ENCODE data around the gene PLD5.
"Not testable (repeated sequence)": the region's sequence is repeated elsewhere in the genome, so short reads cannot be mapped to it uniquely, and the experiment has no call there.

The PLD5 gene

GRCh38 chr1:242133796-242134195, 390.7 kb downstream of the PLD5 start:
- DNase-seq = no peak

DNA sequence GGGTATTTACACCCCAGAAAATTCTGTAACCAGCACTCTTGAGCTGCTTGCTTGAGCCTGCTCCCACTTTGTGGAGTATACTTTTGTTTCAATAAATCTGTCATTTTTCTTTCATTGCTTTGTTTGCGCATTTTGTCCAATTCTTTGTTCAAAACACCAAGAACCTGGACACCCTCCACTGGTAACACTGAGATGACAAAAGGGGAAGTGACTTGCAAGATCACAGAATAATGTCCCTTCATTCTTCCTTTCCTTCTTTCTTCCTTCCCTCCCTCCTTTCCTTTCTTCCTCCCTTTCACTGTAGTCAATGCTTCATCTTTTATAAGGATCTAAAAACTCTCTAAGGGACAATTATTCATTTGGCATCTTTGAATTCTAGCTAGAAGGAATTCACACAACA, 391.1 kb downstream of the PLD5 start:
- DNase-seq = no peak

- DNase-seq = no peak
Observed at GRCh38 chr1:242132121-242132817, 392.2 kb downstream of the PLD5 start.

GRCh38 chr1:242128951-242129502, 395.5 kb downstream of the PLD5 start:
- DNase-seq = peak; percentile 6 to 36

- DNase-seq = no peak
Observed at GRCh38 chr1:242120432-242120831, 404.1 kb downstream of the PLD5 start.

- DNase-seq = no peak
Observed at GRCh38 chr1:242100921-242101320, 423.6 kb downstream of the PLD5 start.

- DNase-seq = not testable (repeated sequence)
Observed at GRCh38 chr1:242097283-242097682, 427.2 kb downstream of the PLD5 start.

DNA sequence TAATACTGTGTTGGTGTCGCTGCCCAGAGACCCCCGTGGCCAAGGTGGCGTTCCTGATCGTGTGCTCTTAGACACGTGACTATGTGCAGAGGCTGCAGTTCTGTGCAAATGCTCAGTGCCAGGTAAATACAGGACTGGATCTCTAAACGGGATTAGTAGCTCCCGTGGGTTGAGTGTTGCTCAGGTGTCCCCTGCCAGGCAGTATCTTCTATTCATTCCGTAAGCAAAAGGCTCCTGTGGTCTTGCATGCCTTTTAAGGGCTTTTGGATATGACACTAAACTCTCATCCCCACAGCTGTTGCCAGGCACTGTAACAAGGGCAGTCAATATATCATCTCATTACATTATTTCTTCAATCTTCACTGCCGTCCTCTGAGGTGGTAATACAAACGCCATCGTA, 431.4 kb downstream of the PLD5 start:
- DNase-seq = no peak

GRCh38 chr1:242089911-242090310, 434.6 kb downstream of the PLD5 start:
- no peak for DNase-seq

- no peak for DNase-seq
Observed at GRCh38 chr1:242088875-242089274, 435.6 kb downstream of the PLD5 start.

DNA sequence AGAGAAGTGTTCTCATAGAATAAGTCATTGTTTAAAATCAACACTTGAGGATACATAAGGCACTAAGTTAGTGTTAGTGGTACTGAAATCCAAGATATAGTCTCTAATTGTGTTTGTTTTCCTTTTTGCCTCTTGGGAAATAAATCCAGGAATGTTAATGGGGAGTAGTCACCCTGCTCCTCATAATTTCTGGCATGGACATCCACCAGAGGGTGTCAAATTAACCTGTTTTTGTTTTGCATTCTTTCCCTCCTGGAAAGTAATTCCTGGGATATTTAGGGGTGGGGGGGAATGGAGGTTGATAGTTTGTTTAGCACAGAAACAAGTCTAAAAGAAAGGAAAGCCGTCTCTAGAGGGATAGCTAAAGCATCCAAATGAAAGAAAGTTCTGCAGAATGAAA, 437.8 kb downstream of the PLD5 start:
- no peak for DNase-seq

- DNase-seq = no peak
Observed at GRCh38 chr1:242086093-242086492, 438.4 kb downstream of the PLD5 start.

GRCh38 chr1:242083742-242084141, 440.8 kb downstream of the PLD5 start:
- no peak for DNase-seq

DNA sequence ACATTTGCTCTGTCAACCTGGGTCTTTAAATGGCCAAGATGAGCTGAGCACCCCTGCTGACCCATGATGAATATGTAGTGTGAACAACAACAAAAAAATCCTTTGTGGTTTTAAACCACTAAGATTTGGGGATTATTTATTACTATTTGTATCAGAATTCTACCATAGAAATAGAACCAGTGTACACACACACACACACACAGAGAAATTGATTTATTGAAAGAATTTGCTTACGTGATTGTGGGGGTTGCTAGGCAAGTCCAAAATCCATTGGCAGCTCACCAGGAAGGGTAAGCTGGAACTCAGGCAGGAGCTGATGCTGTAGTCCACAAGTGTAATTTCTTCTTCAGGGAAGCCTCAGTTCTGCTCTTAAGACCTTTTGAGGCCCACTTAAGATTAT, 443.1 kb downstream of the PLD5 start:
- no peak for DNase-seq

DNA sequence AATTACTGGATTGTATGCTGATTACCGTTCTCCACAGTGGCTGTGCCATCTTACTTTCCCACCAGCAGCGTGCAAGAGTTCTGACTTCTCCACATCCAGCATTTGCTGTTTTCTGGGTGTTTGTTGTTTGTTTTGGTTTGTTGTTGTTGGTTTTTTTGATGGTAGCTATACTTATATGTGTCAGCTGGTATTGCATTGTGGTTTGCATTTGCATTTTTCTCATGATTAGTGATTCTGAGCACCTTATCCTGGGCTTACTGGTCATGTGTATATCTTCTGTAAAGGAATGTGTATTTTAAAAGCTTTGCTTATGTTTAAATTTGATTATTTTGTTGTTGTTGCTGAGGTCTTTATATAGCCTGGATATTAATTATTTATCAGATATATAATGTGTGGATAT, 458.7 kb downstream of the PLD5 start:
- DNase-seq = no peak

GRCh38 chr1:242062271-242062670, 462.2 kb downstream of the PLD5 start:
- no peak for DNase-seq

GRCh38 chr1:242059976-242060375, 464.5 kb downstream of the PLD5 start:
- DNase-seq = no peak

DNA sequence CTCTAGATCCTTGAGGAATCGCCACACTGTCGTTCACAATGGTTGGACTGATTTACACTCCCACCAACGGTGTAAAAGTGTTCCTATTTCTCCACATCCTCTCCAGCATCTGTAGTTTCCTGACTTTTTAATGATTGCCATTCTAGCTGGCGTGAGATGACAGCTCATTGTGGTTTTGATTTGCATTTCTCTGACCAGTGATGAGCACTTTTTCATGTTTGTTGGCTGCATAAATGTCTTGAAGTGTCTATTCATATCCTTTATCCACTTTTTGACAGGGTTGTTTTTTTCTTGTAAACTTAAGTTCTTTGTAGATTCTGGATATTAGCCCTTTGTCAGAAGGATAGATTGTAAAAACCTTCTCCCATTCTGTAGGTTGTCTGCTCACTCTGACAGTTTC, 465.9 kb downstream of the PLD5 start:
- not testable (repeated sequence) for DNase-seq

DNA sequence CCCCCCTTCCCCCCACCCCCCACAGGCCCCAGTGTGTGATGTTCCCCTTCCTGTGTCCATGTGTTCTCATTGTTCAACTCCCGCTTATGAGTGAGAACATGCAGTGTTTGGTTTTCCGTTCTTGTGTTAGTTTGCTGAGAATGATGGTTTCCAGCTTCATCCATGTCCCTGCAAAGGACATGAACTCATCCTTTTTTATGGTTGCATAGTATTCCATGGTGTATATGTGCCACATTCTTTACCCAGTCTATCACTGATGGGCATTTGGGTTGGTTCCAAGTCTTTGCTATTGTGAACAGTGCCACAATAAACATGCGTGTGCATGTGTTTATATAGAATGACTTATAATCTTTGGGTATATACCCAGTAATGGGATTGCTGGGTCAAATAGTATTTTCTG, 466.3 kb downstream of the PLD5 start:
- DNase-seq = not testable (repeated sequence)

GRCh38 chr1:242057745-242058115, 466.8 kb downstream of the PLD5 start:
- no peak for DNase-seq

DNA sequence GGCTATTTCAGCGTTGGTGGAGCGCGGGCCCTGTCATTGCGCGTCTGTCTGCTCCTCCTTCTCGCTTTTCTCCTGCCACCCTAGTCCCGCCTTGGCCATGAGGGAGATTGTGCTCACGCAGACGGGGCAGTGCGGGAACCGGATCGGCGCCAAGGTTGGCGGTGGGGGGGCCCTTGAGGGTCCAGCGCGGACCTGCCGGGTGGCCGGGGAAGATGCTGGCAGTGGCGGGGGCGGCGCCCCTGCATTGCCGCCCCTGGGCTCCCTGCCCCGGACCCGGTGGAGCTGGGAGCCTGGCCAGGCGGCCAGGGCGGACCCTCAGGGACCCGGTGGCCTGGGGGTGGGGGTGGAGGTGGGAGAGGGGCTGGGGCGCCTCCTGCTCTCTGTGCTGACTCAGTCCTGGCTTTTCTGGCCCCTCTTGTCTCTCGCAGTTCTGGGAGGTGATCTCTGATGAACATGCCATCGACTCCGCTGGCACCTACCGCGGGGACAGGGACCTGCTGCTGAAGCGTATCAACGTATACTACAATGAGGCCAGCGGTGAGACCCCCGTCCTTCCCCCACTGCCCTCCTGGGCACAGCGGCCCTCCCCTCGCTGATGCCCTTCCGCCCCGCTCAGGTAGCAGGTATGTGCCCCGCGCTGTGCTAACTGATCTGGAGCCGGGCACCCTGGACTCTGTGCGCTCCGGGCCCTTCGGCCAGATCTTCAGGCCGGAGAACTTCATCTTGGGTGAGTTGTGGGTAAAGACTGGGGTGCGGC, 467.3 kb downstream of the PLD5 start:
- DNase-seq = no peak

GRCh38 chr1:242055749-242056320, 468.7 kb downstream of the PLD5 start:
- no peak for DNase-seq

DNA sequence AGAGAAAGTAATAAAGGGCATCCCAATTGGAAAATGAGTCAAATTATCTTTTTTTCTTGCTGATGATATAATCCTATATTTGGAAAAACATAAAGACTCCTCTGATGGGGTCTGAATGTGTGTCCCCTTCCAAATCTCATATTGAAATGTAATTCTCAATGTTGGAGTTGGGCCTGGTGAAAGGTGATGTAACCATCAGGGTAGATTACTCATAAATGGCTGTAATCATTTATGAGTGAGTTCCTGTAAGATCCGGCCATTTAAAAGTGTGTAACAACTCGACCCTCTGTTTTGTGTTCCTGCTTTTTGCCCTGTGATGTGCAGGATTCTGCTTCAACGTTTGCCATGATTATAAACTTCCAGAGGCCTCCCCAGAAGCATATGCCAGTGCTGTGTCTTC, 481.3 kb downstream of the PLD5 start:
- no peak for DNase-seq

DNA sequence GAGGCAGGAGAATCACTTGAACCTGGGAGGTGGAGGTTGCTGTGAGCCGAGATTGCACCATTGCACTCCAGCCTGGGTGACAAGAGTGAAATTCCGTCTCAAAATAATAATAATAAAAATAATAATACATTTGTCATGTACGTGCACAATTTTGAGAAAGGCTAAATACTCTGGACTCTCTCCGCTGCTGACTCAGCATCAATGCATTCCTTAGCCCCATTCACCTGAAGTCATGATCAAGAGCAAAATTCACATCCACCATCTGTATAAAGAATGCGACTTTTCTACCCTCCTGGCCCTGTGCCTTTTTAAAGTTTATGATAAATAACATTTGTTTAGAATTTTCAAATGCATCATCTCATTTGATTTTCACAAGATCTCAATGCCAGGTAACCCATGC, 490.1 kb downstream of the PLD5 start:
- DNase-seq = no peak
